WTC11 (cell line): Measurements from ENCODE around the gene VPS39. TPM values are rescaled to one million over a fixed set of nuclear protein-coding genes. Genes with fewer than 3 reads are reported as not detected.

Source experiments
- ATAC-seq: fragments of 200-7000 bp; cut with Tn5 transposase; 2 replicates; pipeline ENCODE4 v1.10.0; 2021; ENCODE audit warnings: mild to moderate bottlenecking, moderate library complexity
- CTCF ChIA-PET: fragments of 300-600 bp; sonication (Branson Sonifier 250); formaldehyde crosslinking; loops from one replicate; lab custom pipeline; 2021; ENCODE audit warnings: antibody characterized with exemption; lab: Charles Lee
- POLR2A ChIA-PET: fragments of 350-600 bp; sonication (Branson Sonifier 250); formaldehyde crosslinking; loops from one replicate; lab custom pipeline; 2021; ENCODE audit warnings: antibody characterized with exemption; lab: Charles Lee
- DNase-seq: peaks from one replicate; pipeline ENCODE4 v3.0.0; 2021; ENCODE audit warnings: low spot score
- H3K27ac Mint-ChIP-seq: 2 replicates; pipeline ENCODE4 v1.8.0; 2021; ENCODE audit warnings: mixed read lengths
- H3K27me3 Mint-ChIP-seq: 2 replicates; pipeline ENCODE4 v1.8.0; 2021; ENCODE audit warnings: low read depth, mild to moderate bottlenecking, moderate library complexity, mixed read lengths
- H3K36me3 Mint-ChIP-seq: 2 replicates; pipeline ENCODE4 v1.8.0; 2021; ENCODE audit warnings: mixed read lengths
- H3K4me1 Mint-ChIP-seq: 2 replicates; pipeline ENCODE4 v1.8.0; 2022; ENCODE audit warnings: mixed read lengths
- H3K4me3 Mint-ChIP-seq: 2 replicates; pipeline ENCODE4 v1.8.0; 2021; ENCODE audit warnings: mild to moderate bottlenecking, moderate library complexity, mixed read lengths
- H3K9me3 Mint-ChIP-seq: 2 replicates; pipeline ENCODE4 v1.8.0; 2021; ENCODE audit warnings: mixed read lengths
- E2F1 ChIP-seq: sonication (generic); formaldehyde crosslinking; IDR thresholded peaks from 2 replicates; pipeline ENCODE4 v1.8.0; 2022; ENCODE audit warnings: mild to moderate bottlenecking, missing genetic modification reagents
- E2F4 ChIP-seq: sonication (generic); formaldehyde crosslinking; IDR thresholded peaks from 2 replicates; pipeline ENCODE4 v1.8.1; 2022; ENCODE audit warnings: low read depth, mild to moderate bottlenecking, moderate library complexity, missing genetic modification reagents, borderline replicate concordance
- ELF4 ChIP-seq: sonication (generic); formaldehyde crosslinking; IDR thresholded peaks from 2 replicates; pipeline ENCODE4 v1.8.1; 2022; ENCODE audit warnings: low read depth, mild to moderate bottlenecking, moderate library complexity, missing genetic modification reagents
- EMX1 ChIP-seq: fragments of 250-450 bp; sonication (Bioruptor Pico); IDR thresholded peaks from 2 replicates; pipeline ENCODE4 v1.8.0; 2021; ENCODE audit warnings: mild to moderate bottlenecking
- FOXJ3 ChIP-seq: sonication (generic); formaldehyde crosslinking; IDR thresholded peaks from 2 replicates; pipeline ENCODE4 v1.9.0; 2021; ENCODE audit warnings: missing genetic modification reagents, mild to moderate bottlenecking, borderline replicate concordance
- FOXP1 ChIP-seq: sonication (generic); formaldehyde crosslinking; IDR thresholded peaks from 2 replicates; pipeline ENCODE4 v1.8.0; 2022; ENCODE audit warnings: missing genetic modification reagents, mild to moderate bottlenecking, moderate library complexity, borderline replicate concordance
- GTF2I ChIP-seq: fragments of 250-450 bp; sonication (Bioruptor Pico); conservative IDR thresholded peaks from 2 replicates; pipeline ENCODE4 v1.4.0; 2021; ENCODE audit warnings: mild to moderate bottlenecking
- HMGA2 ChIP-seq: fragments of 250-450 bp; sonication (Bioruptor Pico); IDR thresholded peaks from 2 replicates; pipeline ENCODE4 v1.4.0; 2021; ENCODE audit warnings: mild to moderate bottlenecking, moderate library complexity
- MYBL2 ChIP-seq: sonication (generic); formaldehyde crosslinking; IDR thresholded peaks from 2 replicates; pipeline ENCODE4 v1.8.1; 2023; ENCODE audit warnings: mild to moderate bottlenecking, moderate library complexity, missing genetic modification reagents
- OVOL2 ChIP-seq: fragments of 250-450 bp; sonication (Bioruptor Pico); IDR thresholded peaks from 2 replicates; pipeline ENCODE4 v1.9.0; 2021; ENCODE audit warnings: mild to moderate bottlenecking, borderline replicate concordance
- PRRX2 ChIP-seq: fragments of 250-450 bp; sonication (Bioruptor Pico); IDR thresholded peaks from 2 replicates; pipeline ENCODE4 v1.8.0; 2021; ENCODE audit warnings: mild to moderate bottlenecking
- STAT6 ChIP-seq: sonication (generic); formaldehyde crosslinking; conservative IDR thresholded peaks from 2 replicates; pipeline ENCODE4 v1.8.1; 2023; ENCODE audit warnings: mild to moderate bottlenecking, low read depth, missing genetic modification reagents, moderate library complexity
- TEAD1 ChIP-seq: sonication (generic); formaldehyde crosslinking; IDR thresholded peaks from 2 replicates; pipeline ENCODE4 v1.8.0; 2022; ENCODE audit warnings: mild to moderate bottlenecking, missing genetic modification reagents
- USF2 ChIP-seq: sonication (generic); formaldehyde crosslinking; IDR thresholded peaks from 2 replicates; pipeline ENCODE4 v1.8.1; 2023; ENCODE audit warnings: mild to moderate bottlenecking, missing genetic modification reagents, moderate library complexity
- ZNF219 ChIP-seq: sonication (generic); formaldehyde crosslinking; IDR thresholded peaks from 2 replicates; pipeline ENCODE4 v1.8.0; 2023; ENCODE audit warnings: missing genetic modification reagents, mild to moderate bottlenecking, borderline replicate concordance
- ZNF281 ChIP-seq: sonication (generic); formaldehyde crosslinking; IDR thresholded peaks from 2 replicates; pipeline ENCODE4 v1.8.0; 2023; ENCODE audit warnings: mild to moderate bottlenecking, missing genetic modification reagents
- ZNF512 ChIP-seq: sonication (generic); formaldehyde crosslinking; IDR thresholded peaks from 2 replicates; pipeline ENCODE4 v1.8.1; 2022; ENCODE audit warnings: missing genetic modification reagents, borderline replicate concordance
- ZSCAN18 ChIP-seq: fragments of 250-450 bp; sonication (Bioruptor Pico); IDR thresholded peaks from 2 replicates; pipeline ENCODE4 v2.1.2; 2022; ENCODE audit warnings: mild to moderate bottlenecking, moderate library complexity
- total RNA-seq: library from RNA; stranded (reverse); gene quantifications from 3 replicates; pipeline ENCODE4 v1.2.3, GENCODE V29; 2021

Gene VPS39
- total RNA-seq, 1 experiment from 2014 or later: 44.5 TPM

GRCh38 chr15:42149493-42150218, 58.4 kb downstream of the VPS39 start:
- H3K36me3 Mint-ChIP-seq: no peaks in the 10 kb centered on the region
- H3K9me3 Mint-ChIP-seq: no peaks in the 10 kb centered on the region
- H3K27ac Mint-ChIP-seq: no peak overlapping the region
- no peak overlapping the region for H3K4me3 Mint-ChIP-seq
- no peaks in the 10 kb centered on the region for H3K4me1 Mint-ChIP-seq
- no peaks in the 10 kb centered on the region for H3K27me3 Mint-ChIP-seq
- DNase-seq (no peak), ATAC-seq (peak; percentile 58)
- ChIA-PET POLR2A (no interaction called here), CTCF (interaction anchor here (0.8 to 5.0 kb wide), 7 partner anchors 11 to 245 kb away, joined by 3 to 39 read pairs (median 8); no protein-coding TSS in a partner anchor)
- TF ChIP-seq GTF2I: no peak
- TF ChIP-seq MYBL2 (CRISPR knock-in tag): no peak
- no peak for TF ChIP-seq ELF4
- no peak for TF ChIP-seq ZSCAN18 (CRISPR knock-in tag)

- no peak overlapping the region for H3K27ac Mint-ChIP-seq
- ATAC-seq: no peak
- H3K36me3 Mint-ChIP-seq: no peaks in the 10 kb centered on the region
- no peak for DNase-seq
- H3K4me3 Mint-ChIP-seq: no peak overlapping the region
- ChIA-PET POLR2A (no interaction called here), CTCF (interaction anchor here (0.8 to 5.0 kb wide), 5 partner anchors 10 to 236 kb away, joined by 3 to 39 read pairs (median 8); no protein-coding TSS in a partner anchor)
- H3K4me1 Mint-ChIP-seq: no peaks in the 10 kb centered on the region
- TF ChIP-seq OVOL2 (CRISPR knock-in tag) (no peak), ZNF512 (CRISPR knock-in tag) (no peak), ZNF281 (CRISPR knock-in tag) (no peak), FOXJ3 (no peak), HMGA2 (CRISPR knock-in tag) (no peak), FOXP1 (no peak), EMX1 (CRISPR knock-in tag) (no peak), ZNF219 (CRISPR knock-in tag) (no peak), E2F1 (CRISPR knock-in tag) (no peak)
- TF ChIP-seq, all 79 proteins: peak for 0
- Mint-ChIP-seq H3K9me3 (no peaks in the 10 kb centered on the region), H3K27me3 (no peaks in the 10 kb centered on the region)
Observed at GRCh38 chr15:42148808-42149492, 59.2 kb downstream of the VPS39 start.

GRCh38 chr15:42147431-42147735, 60.7 kb downstream of the VPS39 start:
- no peaks in the 10 kb centered on the region for H3K27me3 Mint-ChIP-seq
- no peaks in the 10 kb centered on the region for H3K9me3 Mint-ChIP-seq
- H3K36me3 Mint-ChIP-seq: no peaks in the 10 kb centered on the region
- no peak for DNase-seq
- POLR2A ChIA-PET: no interaction called here
- H3K27ac Mint-ChIP-seq: no peak overlapping the region
- H3K4me1 Mint-ChIP-seq: no peaks in the 10 kb centered on the region
- CTCF ChIA-PET: interaction anchor here (0.5 to 5.0 kb wide), 7 partner anchors 9 to 632 kb away, joined by 3 to 39 read pairs (median 6); partner anchors contain the start of gene PLA2G4F
- no peak overlapping the region for H3K4me3 Mint-ChIP-seq
- no peak for ATAC-seq
- TF ChIP-seq STAT6 (CRISPR knock-in tag) (no peak), TEAD1 (no peak), PRRX2 (CRISPR knock-in tag) (no peak), USF2 (CRISPR knock-in tag) (no peak), E2F4 (no peak)
